ENCODE results near the gene ANKRD40.
A peak's percentile ranks its signal among the peaks of the same experiment; 100 is the strongest.

The ANKRD40 gene

GRCh38 chr17:50707289-50708049, at the start of gene ANKRD40:
TSS of gene ANKRD40 (minus strand) at chr17:50707914. CDS start at chr17:50707654, 260 bp downstream.
- DNase-seq (ENCODE audit: extremely low spot score): peak; percentile 79
- ChIA-PET POLR2A (interaction anchor here (0.6 to 4.2 kb wide), 20 partner anchors 11 to 228 kb away, joined by 3 to 57 read pairs (median 4); partner anchors contain the start of genes CACNA1G and LUC7L3), CTCF (no interaction called here)
- TF ChIP-seq CTBP1 (IDR thresholded peaks at IDR 0.05; ENCODE audit: borderline replicate concordance) (peak; percentile 67; the same call in 1 of the 2 replicates), FOXK2 (IDR thresholded peaks at IDR 0.05) (0 out of 2 replicates have a peak, but pooled peaks have one; percentile 28), FOXM1 (IDR thresholded peaks at IDR 0.05; ENCODE audit: borderline replicate concordance) (peak; percentile 70; the same call in 1 of the 2 replicates), ZNF384 (IDR thresholded peaks at IDR 0.05) (no peak), ARNT (IDR thresholded peaks at IDR 0.05) (peak; percentile 85), LEF1 (IDR thresholded peaks at IDR 0.05; ENCODE audit: borderline replicate concordance) (peak; percentile 42; the same call in 1 of the 2 replicates), SP1 (IDR thresholded peaks at IDR 0.05) (no peak), HDGF (IDR thresholded peaks at IDR 0.05; ENCODE audit: borderline replicate concordance) (no peak), L3MBTL2 (conservative IDR thresholded peaks at IDR 0.05) (peak; percentile 85)

- no peak for TF ChIP-seq SUZ12 (IDR thresholded peaks at IDR 0.05)
- TF ChIP-seq HDGF (IDR thresholded peaks at IDR 0.05; ENCODE audit: borderline replicate concordance): no peak
- no peak for TF ChIP-seq CTBP1 (IDR thresholded peaks at IDR 0.05; ENCODE audit: borderline replicate concordance)
- TF ChIP-seq FOXA1 (IDR thresholded peaks at IDR 0.05): no peak
- no peak for TF ChIP-seq LEF1 (IDR thresholded peaks at IDR 0.05; ENCODE audit: borderline replicate concordance)
- TF ChIP-seq PKNOX1 (IDR thresholded peaks at IDR 0.05): no peak
- no peak for TF ChIP-seq ARNT (IDR thresholded peaks at IDR 0.05)
- TF ChIP-seq NFRKB (IDR thresholded peaks at IDR 0.05): no peak
- no peak for TF ChIP-seq BHLHE40 (IDR thresholded peaks at IDR 0.05; ENCODE audit: borderline replicate concordance)
- TF ChIP-seq L3MBTL2 (conservative IDR thresholded peaks at IDR 0.05): no peak
- TF ChIP-seq ZNF384 (IDR thresholded peaks at IDR 0.05): no peak
- TF ChIP-seq FOXK2 (IDR thresholded peaks at IDR 0.05): no peak
- TF ChIP-seq FOXM1 (IDR thresholded peaks at IDR 0.05; ENCODE audit: borderline replicate concordance): no peak
- TF ChIP-seq SP1 (IDR thresholded peaks at IDR 0.05): no peak
- POLR2A ChIA-PET: interaction anchor here (2.0 to 2.5 kb wide), 2 partner anchors 8 to 35 kb away, joined by 6 to 9 read pairs; partner anchors contain the start of gene LUC7L3
- CTCF ChIA-PET: no interaction called here
- DNase-seq (ENCODE audit: extremely low spot score): no peak
These were observed 46.8 kb upstream of the ANKRD40 start for GRCh38 chr17:50754521-50754920.

GRCh38 chr17:50749245-50749644, 41.5 kb upstream of the ANKRD40 start:
- TF ChIP-seq ARNT (IDR thresholded peaks at IDR 0.05): no peak
- no peak for TF ChIP-seq LEF1 (IDR thresholded peaks at IDR 0.05; ENCODE audit: borderline replicate concordance)
- TF ChIP-seq TARDBP (IDR thresholded peaks at IDR 0.05): no peak
- TF ChIP-seq SUZ12 (IDR thresholded peaks at IDR 0.05): no peak
- no peak for TF ChIP-seq PKNOX1 (IDR thresholded peaks at IDR 0.05)
- POLR2A ChIA-PET: no interaction called here
- no peak for DNase-seq (ENCODE audit: extremely low spot score)
- CTCF ChIA-PET: interaction anchor here (0.7 kb wide), 1 partner anchor 114 kb away, joined by 3 read pairs; no protein-coding TSS in a partner anchor

GRCh38 chr17:50745631-50746030, 37.9 kb upstream of the ANKRD40 start:
- TF ChIP-seq TARDBP (IDR thresholded peaks at IDR 0.05) (no peak), ZNF384 (IDR thresholded peaks at IDR 0.05) (no peak), NFRKB (IDR thresholded peaks at IDR 0.05) (no peak), SP1 (IDR thresholded peaks at IDR 0.05) (no peak), CTBP1 (IDR thresholded peaks at IDR 0.05; ENCODE audit: borderline replicate concordance) (no peak), HDGF (IDR thresholded peaks at IDR 0.05; ENCODE audit: borderline replicate concordance) (no peak)
- no peak for DNase-seq (ENCODE audit: extremely low spot score)
- CTCF ChIA-PET: no interaction called here
- POLR2A ChIA-PET: no interaction called here

- ChIA-PET POLR2A (interaction anchor here (1.7 kb wide), 1 partner anchor 20 kb away, joined by 7 read pairs; the partner anchor contains the start of gene LUC7L3), CTCF (no interaction called here)
- TF ChIP-seq TARDBP (IDR thresholded peaks at IDR 0.05): no peak
- TF ChIP-seq LEF1 (IDR thresholded peaks at IDR 0.05; ENCODE audit: borderline replicate concordance): no peak
- TF ChIP-seq L3MBTL2 (conservative IDR thresholded peaks at IDR 0.05): no peak
- no peak for TF ChIP-seq HDGF (IDR thresholded peaks at IDR 0.05; ENCODE audit: borderline replicate concordance)
- TF ChIP-seq FOXM1 (IDR thresholded peaks at IDR 0.05; ENCODE audit: borderline replicate concordance): no peak
- TF ChIP-seq NFRKB (IDR thresholded peaks at IDR 0.05): no peak
- TF ChIP-seq BHLHE40 (IDR thresholded peaks at IDR 0.05; ENCODE audit: borderline replicate concordance): no peak
- no peak for TF ChIP-seq ARNT (IDR thresholded peaks at IDR 0.05)
- TF ChIP-seq ZNF384 (IDR thresholded peaks at IDR 0.05): no peak
- no peak for TF ChIP-seq SUZ12 (IDR thresholded peaks at IDR 0.05)
- TF ChIP-seq ELF4 (IDR thresholded peaks at IDR 0.05): no peak
- no peak for TF ChIP-seq PKNOX1 (IDR thresholded peaks at IDR 0.05)
- TF ChIP-seq CTBP1 (IDR thresholded peaks at IDR 0.05; ENCODE audit: borderline replicate concordance): no peak
- no peak for TF ChIP-seq FOXA1 (IDR thresholded peaks at IDR 0.05)
- DNase-seq (ENCODE audit: extremely low spot score): no peak
These were observed 31.4 kb upstream of the ANKRD40 start for GRCh38 chr17:50739098-50739497.

GRCh38 chr17:50737118-50737698, 29.5 kb upstream of the ANKRD40 start:
- DNase-seq (ENCODE audit: extremely low spot score): no peak
- ChIA-PET CTCF (no interaction called here), POLR2A (no interaction called here)
- TF ChIP-seq SP1 (IDR thresholded peaks at IDR 0.05) (no peak), SUZ12 (IDR thresholded peaks at IDR 0.05) (no peak), PKNOX1 (IDR thresholded peaks at IDR 0.05) (no peak), ZNF384 (IDR thresholded peaks at IDR 0.05) (no peak)
